GM23338 (cell line): Measurements from ENCODE around the gene TAF1D. TPM values are rescaled to one million over a fixed set of nuclear protein-coding genes. Genes with fewer than 3 reads are reported as not detected.

Experiments
- CREB1 ChIP-seq: fragments of 250-450 bp; sonication (Bioruptor Pico); IDR thresholded peaks from 2 replicates; pipeline ENCODE4 v1.5.0; 2020; ENCODE audit warnings: low read depth, mild to moderate bottlenecking, moderate library complexity
- EZH2 ChIP-seq: fragments of 200-600 bp; sonication (generic); IDR thresholded peaks from one replicate; pipeline ENCODE4 v1.8.0; 2017; ENCODE audit warnings: antibody characterized with exemption, mild to moderate bottlenecking, low read depth; ENCODE audit not compliant: unreplicated experiment
- EZH2phosphoT487 ChIP-seq: fragments of 200-600 bp; sonication (generic); IDR thresholded peaks from one replicate; pipeline ENCODE4 v1.8.1; 2018; ENCODE audit warnings: antibody characterized with exemption; ENCODE audit not compliant: unreplicated experiment
- JUNB ChIP-seq: IDR thresholded peaks from one replicate; pipeline ENCODE4 v1.6.1; 2016; ENCODE audit warnings: antibody characterized with exemption; ENCODE audit not compliant: unreplicated experiment
- REST ChIP-seq: IDR thresholded peaks from one replicate; pipeline ENCODE4 v1.6.1; 2018; ENCODE audit warnings: antibody characterized with exemption; ENCODE audit not compliant: unreplicated experiment
- ZNF462 ChIP-seq: fragments of 250-450 bp; sonication (Bioruptor Pico); IDR thresholded peaks from 2 replicates; pipeline ENCODE4 v1.5.0; 2020; ENCODE audit warnings: mild to moderate bottlenecking, moderate library complexity
- polyA plus RNA-seq: library from polyadenylated mRNA; unstranded; fragments of >200 nt; fragmentation: Nextera tagmentation; extraction: Ambion mirVana; gene quantifications from 2 replicates; pipeline ENCODE4 v1.2.1, GENCODE V29; 2016
- total RNA-seq: library from RNA; depleted of rRNA; stranded (reverse); fragments of >200 nt; shearing (Covaris generic); gene quantifications from 2 replicates; pipeline ENCODE4 v1.2.3, GENCODE V29; 2014

The TAF1D gene
- total and polyA plus RNA-seq, 2 experiments from 2014 or later: 240 to 246 TPM

- TF ChIP-seq REST (no peak), EZH2 (no peak), ZNF462 (CRISPR knock-in tag) (no peak), EZH2phosphoT487 (no peak), JUNB (no peak), CREB1 (CRISPR knock-in tag) (no peak)
These were observed 583 bp downstream of the TAF1D start (continued) for GRCh38 chr11:93740730-93741093.
